ENCODE measurements around the gene ACTR3C.
"Not testable (repeated sequence)": the region's sequence is repeated elsewhere in the genome, so short reads cannot be mapped to it uniquely, and the experiment has no call there.

Gene ACTR3C

DNA sequence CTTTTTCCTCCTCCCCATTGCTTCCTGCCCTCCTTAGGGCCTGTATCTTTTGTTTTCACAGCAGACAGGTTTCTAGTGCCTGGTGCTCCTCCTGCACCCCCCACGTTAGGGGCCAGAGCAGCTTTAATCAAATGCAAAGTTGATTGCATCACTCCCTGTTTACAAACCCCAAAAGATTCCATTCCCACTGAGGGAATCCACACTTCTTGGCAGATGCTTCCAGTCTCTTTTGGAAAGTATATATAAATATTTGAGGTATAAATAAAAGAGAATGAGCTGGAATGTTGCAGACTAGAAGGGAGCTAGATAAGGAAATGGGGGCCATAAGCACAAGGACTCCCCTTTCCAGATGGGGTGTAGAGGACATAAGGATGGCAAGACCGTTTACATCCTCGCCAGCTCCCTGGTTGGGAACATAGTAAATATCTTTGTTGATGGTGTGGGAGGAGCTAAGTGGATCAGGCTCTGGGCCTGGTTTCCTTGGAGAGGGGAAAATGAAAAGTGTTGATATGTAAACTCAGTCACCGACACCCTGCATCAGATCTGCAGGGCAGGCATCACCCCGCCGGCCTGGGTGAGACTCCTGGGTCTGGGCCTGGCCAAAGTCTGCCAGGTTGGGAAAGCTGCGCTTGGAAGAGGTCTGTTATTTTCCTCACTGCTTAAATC lies 11.9 kb upstream of the ACTR3C start:
- no peak for DNase-seq

DNA sequence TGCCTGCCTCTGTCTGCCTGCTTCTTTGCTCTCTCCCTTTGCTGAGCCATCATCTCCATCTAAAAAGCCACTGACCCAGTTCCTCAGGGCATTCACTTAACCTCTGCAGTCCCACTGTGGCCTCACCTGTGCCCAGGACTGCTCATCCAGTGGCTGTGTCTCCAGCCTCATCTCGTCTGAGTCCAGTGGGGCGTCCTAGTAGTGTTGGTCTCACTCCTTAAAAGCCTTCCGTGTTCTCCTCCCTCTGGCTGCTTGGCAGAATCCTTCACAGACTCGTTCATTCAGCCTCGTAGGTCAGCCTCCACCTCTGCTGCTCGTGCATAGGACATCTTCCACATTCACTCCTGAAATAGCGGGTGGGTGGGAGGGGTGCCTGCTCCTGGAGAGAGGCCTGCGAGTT lies 10.8 kb upstream of the ACTR3C start:
- DNase-seq, result no peak

DNA sequence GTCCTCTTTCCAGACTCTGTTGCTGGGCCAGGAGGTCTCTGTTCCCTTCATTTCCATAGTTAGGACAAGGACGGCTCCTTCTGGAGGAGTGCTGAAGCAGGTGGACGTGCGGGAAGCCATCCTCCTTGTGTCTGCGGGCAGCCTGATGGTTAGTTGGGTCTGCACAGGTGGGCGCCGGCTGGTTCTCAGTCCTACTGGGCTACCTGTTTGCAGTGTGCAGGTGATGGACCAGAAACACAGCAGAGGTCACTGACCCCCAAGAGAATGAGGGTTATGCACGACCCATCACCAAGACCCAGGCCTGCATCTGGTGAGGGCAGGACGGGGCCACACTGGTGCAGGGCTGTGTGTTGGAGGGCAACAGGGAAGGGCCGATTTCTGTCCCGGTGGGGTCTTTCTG lies 10.3 kb upstream of the ACTR3C start:
- no peak for DNase-seq

DNA sequence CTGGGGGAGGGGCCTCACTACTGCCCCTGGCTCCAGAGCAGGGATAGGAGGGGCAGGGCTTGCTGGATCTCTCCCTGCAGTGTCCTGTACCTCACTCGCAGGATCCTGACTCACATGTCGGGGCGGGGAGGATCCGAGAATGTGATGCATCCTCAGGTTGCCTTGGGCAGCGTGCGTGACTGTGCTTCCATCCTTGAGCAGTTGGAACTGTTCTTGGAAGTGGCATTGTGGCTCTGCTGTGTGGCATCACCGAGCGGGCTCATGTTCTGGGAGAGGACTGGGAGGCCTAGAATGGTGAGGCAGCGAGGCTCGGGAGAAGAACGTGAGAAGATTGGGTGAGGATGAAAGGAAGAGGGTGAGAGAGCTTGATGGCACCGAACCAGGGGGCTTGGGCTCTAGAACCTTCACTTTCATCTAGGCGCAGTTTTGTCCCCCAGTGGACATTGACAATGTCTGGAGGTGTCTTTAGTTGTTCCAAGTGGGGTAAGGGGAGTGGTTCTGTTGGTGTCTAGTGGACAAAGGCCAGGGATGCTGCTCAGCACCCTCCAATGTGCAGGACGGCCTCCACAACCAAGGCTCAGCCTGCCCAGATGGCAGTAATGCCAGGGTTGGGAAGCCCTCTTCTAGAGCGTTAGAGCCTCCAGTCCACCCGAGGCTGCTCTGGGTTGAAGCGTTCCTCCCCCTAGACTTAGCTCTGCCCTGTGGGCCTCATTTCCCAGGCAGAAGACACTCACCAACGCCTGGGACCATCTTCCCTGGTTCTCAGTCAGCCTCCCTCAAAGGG lies 9.7 kb upstream of the ACTR3C start:
- DNase-seq, result no peak

DNA sequence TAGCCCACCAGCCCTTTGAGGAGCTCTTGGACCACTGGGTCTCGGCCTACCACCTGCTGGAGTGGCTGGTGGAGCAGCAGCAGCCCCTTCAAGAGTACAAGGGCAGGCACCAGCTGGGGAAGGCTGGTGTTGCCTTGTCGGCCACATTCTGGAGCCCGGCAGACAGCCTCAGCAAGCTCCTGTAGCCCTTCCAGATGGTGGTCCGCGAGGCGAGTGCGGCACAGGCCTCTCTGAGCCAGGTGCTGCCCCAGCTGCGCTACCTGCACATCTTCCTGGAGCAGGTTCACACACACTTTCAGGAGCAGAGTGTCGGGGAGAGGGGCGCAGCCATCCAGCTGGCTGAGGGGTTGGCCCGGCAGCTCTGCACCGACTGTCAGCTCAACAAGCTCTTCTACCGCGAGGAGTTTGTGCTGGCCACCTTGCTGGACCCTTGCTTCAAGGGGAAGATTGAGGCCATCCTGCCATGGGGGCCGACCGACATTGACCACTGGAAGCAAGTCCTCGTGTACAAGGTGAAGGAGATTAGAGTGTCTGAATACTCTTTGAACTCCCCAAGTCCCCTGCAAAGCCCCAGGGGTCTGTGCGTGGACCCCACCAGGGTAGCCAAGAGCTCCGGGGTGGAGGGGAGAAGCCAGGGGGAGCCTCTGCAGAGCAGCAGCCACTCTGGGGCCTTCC lies 7.0 kb upstream of the ACTR3C start:
- DNase-seq, result no peak

DNA sequence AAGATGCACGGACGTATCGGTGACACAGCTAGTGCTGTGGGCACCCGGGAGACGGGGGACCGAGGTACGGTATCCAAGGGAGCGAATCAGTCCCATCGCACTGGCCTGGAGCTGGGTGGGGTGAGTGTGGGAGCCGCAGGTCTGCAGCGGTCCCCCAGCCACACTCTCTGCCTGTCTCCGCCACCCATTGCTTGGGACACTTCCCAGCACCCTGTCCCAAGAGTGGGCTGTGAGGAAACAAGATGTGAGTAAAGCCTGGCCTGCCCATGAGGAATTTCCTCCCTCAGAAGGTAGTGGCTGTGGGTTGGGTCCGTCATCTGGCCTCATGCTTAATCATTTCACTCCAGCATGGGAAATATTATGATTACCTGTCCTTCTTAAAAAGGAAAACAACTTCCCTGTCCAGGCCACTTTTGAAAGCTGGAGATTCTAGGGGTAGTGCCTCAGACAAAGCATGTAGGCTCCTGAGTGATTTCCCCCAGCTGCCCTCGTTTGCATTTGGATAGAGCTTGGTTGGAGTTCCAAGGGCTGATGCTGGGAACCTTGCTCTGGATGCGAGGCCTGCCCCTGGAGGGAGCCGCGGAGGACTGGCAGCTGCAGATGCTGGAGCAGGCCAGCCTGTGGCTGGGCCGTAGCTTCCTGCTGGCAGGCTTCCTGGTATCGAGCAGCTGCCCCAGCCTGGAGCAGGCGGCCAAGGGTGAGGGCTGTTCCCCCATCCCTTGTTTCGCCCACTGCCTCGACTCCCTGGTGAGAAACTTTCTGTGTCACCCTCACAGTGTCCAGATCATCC lies 6.2 kb upstream of the ACTR3C start:
- DNase-seq, result no peak

DNA sequence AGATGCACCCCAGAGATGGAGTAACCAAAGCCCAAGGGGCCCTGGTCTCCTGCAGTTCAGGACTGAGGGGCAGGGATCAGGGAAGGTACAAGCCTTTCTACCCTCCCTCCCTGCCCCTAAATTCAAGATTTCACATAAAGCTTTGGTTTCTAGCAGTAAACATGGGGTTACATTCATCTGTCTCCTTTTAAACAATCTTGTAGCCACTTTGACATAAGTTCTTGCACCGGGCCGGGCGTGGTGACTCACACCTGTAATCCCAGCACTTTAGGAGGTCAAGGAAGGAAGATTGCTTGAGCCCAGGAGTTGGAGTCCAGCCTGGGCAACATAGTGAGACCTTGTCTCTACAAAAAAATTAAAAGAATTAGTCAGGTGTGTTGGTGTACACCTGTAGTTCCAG lies 4.0 kb upstream of the ACTR3C start:
- no peak for DNase-seq

DNA sequence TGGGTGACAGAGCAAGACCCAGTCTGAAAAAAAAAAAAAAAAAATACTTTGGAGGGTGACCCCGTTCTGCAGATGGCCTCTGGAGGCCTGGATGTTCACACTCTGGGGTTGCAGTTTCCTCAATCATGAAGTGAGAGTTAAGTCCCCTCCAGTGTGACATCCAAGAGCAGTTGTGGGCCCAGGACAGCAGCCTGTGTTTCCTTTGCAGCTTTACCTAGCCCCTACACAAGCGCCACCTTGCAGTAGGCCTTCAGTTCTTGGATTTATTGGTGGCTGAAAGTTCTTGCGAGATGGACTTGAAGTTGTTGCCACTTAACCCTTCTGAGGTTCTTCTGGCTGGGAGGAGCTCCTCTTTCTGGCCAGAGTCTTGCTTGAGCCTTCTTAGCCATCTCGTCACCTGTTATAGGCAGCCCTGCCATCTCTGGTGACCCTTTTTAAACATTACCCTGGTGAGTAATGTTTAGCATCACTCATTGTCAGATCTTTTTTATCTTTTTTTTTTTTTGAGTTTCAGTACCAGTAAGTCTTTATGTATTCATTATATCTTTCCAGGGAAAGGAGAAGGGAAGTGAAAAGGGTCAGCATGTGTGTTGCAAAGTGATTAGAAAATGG lies 3.4 kb upstream of the ACTR3C start:
- no peak for DNase-seq

DNA sequence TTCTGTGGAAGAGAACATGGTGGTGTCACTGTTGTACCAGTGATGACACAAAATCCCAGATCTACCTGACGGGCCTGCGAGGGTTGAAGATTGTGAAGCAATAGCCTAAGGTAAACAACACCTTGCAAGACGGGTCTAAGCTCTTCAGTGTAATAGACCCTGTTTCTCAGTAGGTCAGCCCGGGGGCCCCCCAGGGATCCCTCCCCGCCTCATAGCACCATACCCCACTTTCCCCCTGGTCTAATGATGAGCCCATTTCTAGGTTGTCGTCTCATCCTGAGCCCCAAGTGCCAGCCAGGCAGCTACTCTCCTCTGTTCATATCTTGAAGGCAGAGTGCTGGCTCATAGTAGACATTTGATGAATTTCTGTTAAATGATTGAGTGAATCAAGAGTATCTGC lies 2.6 kb upstream of the ACTR3C start:
- DNase-seq, result no peak

DNA sequence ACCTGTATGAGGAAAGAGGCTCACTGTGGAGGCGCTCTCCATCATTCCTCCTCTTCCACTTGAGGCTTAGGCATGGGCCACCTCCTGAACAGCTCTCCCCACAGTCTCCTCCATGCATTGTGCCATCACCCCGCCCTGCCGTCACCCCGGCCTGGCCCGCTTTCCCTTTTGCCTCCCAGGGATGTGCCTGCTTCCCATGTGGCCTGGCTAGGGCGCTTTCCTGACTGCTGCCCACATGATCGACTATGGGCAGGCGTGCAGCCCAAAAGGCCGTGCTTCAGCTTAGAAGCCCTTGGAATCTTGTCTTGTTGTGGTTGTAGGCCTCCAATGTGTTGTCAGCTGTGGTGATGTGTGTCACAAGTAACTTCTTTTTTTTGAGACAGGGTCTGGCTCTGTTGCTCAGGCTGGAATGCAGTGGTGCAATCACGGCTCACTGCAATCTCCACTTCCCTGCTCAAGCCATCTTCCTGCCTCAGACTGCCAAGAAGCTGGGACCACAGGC lies 1.8 kb upstream of the ACTR3C start:
- no peak for DNase-seq

DNA sequence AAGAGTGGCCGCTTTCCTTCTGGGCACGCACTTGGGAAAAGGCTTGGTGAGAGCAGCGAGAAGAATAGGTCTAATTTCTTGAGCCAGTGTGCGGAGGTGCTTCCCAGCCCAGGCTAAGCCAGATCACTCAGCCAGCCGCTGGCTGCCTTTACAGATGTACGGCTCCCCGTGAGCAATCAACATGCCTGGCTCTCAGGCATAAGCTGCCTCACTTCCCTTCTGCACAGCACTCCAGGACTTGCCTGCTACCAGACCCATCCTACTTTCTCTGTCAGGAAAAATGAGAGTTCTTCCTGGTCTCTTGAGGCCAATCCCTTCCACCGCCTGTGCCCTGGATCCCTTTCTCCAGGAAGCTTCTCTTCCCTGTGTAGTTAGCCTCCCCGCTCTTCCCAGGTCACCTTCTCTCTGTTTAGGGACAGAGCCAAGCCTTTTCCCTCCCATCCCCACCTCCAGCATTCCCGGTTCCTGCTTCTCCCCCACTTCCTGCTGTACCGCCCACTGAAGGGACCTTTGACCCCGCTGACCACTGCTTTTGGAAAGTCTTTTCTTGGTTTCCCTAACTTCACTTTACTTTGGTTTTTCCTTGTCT lies 1.1 kb upstream of the ACTR3C start:
- DNase-seq, result peak; percentile 16

DNA sequence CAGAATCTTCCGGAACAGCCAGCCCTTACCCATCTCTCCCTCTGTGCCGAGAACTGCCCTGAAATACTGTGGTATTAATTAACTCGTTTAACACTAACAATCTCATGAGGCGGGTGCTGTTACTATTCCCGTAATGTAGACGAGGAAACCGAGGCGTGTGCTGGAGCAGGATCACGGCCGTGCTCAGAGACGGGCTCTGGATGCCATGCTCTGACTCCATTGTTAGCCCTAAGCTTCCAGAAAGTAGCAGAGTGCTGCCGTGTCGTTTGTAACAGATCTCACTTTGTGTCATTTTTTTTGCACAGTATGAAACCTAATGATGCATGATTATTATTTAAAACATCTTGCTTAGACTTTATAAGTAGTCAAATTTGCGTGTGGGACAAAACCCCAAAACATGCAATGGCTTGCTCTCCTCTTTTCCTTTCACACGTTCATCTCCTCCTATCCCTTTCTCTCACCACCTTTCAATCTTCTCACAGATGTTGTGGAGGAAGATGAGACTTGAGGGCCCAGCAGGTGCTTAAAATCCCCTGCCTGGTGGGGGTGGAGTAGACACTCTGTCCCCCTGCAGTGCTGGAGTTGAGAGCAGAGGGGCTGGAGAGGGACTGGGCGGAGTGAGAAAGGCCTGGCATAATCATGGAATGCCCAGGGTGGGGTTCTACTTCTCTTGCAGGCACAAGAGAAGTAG lies 482 bp upstream of the ACTR3C start:
- no peak for DNase-seq

DNA sequence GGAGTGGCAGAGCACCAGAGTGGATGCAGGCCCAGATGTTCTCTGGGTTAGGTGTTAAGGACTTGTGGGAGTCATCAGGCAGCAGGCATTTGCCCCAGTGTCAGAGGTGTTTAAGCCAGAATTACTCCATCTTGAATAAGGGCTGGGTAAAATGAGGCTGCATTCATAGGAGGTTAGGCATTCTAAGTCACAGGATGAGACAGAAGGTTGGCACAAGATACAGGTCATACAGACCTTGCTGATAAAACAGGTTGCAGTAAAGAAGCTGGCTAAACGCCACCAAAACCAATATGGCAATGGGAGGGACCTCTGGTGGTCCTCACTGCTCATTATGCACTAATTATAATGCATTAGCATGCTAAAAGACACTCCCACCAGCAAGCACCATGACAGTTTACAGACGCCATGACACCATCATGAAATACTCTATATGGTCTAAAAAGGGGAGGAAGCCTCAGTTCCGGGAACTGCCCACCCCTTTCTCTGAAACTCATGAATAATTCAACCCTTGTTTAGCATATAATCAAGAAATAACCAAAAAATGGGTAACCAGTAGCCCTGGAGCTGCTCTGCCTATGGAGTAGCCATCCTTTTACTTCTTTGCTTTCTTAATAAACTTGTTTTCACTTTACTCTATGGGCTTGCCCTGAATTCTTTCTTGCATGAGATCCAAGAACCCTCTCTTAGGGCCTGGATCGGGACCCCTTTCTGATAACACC lies 1.1 kb downstream of the ACTR3C start:
- peak; percentile 23 for DNase-seq

DNA sequence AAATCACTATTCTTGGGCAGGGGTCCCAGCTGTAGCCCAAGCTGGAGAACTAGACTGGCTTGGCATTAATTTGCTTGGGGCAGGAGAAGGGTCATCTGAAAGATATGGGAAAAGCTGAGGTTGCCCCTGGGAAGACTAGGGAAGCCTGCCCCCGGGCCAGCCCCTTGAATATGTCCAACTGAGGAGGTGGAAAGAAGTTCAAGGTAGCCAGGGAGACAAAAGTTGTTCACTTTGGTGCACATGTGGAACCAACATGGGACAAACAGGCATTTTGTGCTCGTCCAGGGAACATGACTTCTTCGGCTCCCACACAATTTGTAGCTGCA lies 1.6 kb downstream of the ACTR3C start:
- no peak for DNase-seq

DNA sequence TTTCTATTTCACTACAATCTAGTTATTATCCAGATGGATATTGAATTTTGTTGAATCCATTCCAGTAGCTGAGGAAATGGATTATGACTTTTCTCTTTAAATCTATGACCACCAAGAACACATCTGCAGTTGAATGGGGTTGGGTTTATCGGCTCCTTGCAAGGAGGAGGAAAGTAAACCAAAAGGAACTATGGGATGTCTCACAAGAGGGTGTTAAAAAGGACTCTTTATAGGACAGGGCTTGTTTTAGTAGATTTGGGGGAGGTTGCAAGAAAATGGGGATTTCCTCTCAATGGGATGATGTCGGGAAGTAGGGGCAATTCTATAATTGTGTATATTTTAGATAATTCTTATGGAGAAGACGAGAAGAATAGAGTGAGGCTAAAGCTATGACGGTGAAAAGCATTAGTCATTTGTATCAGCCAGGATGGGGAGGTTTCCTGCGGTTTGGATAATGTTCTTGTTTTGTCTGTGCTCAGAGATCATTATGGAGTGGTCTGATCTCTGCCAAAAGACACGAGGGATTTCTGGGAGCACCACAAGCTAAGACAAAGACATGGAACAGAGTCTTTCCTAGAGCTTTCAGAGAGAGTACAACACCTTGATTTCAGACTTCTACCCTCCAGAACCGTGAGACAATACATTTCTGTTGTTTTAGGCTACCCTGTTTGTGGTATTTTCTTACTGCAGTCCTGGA lies 5.4 kb downstream of the ACTR3C start:
- no peak for DNase-seq

DNA sequence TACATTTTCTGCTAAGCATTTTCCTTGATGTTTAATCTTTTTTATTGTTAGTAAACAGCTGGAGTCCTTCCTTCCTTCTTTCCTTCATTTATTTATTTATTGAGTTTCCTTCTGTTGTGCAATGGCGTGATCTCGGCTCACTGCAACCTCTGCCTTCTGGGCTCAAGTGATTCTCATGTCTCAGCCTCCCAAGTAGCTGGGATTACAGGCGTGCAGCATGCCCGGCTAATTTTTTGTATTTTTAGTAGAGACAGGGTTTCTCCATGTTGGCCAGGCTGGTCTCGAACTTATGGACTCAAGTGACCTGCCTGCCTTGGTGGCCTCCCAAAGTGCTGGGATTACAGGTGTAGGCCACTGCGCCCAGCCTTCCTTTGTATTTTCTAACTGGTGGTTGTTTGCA lies 6.4 kb downstream of the ACTR3C start:
- DNase-seq, result not testable (repeated sequence)

DNA sequence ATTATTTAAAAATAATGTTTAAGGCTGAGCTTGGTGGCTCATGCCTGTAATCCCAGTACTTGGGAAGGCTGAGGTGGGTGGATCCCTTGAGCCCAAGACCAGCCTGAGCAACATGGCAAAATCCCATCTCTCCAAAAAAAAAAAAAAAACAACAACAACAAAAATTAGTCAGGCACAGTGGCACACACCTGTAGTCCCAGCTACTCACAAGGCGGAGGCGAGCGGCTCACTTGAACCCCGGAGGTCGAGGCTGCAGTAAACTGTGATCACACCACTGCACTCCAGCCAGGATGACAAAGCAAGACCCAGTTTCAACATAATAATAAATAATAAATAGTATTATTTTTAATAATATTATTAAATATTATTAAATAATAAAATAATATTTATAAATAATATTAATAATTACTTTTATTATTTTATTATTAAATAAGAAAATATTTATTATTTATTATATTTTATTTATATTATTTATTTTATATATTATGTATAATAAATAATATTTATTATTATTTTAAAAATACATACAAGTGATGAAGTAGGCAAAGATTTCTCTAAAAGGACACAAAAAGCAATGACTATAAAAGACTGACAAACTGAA lies 8.6 kb downstream of the ACTR3C start:
- no peak for DNase-seq

DNA sequence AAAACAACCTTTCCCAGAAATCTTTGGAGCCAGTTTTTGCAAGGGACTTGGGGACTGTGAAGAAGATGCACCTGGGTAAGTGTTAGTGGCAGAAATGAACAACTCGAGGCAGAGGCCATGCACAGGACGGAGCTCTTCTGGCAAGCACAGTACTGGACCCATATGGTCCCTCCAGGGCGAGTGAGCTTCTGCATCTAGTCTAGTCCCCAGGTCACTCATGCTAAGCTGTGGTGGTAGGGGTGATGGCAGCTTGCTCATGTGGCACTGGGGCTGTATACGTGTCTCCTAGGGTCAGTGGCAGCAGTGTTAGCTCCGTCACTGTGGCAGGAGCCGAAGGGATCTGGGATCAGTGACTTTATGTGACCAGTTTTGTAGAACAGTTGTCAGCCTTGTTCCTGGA lies 9.5 kb downstream of the ACTR3C start:
- no peak for DNase-seq

DNA sequence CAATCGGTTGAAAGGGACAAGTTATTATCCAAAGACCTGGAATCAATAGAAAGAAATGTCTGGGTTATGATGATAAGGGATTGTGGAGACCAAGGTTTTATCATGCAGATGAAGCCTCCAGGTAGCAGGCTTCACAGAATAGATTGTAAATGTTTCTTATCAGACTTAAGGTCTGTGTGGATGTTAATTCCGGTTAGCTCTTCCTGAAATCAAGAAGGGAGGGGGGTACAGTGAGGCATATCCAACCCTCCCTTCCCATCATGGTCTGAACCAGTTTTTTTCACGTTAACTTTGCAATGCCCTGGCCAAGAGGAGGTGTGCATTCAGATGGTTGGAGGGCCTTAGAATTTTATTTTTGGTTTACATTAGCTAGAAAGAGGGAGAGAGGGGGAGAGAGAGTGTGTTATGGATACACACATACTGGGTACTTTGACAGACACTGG lies 10.0 kb downstream of the ACTR3C start:
- DNase-seq, result no peak
